ENCODE measurements around the gene EFCAB8.

The EFCAB8 gene

DNA sequence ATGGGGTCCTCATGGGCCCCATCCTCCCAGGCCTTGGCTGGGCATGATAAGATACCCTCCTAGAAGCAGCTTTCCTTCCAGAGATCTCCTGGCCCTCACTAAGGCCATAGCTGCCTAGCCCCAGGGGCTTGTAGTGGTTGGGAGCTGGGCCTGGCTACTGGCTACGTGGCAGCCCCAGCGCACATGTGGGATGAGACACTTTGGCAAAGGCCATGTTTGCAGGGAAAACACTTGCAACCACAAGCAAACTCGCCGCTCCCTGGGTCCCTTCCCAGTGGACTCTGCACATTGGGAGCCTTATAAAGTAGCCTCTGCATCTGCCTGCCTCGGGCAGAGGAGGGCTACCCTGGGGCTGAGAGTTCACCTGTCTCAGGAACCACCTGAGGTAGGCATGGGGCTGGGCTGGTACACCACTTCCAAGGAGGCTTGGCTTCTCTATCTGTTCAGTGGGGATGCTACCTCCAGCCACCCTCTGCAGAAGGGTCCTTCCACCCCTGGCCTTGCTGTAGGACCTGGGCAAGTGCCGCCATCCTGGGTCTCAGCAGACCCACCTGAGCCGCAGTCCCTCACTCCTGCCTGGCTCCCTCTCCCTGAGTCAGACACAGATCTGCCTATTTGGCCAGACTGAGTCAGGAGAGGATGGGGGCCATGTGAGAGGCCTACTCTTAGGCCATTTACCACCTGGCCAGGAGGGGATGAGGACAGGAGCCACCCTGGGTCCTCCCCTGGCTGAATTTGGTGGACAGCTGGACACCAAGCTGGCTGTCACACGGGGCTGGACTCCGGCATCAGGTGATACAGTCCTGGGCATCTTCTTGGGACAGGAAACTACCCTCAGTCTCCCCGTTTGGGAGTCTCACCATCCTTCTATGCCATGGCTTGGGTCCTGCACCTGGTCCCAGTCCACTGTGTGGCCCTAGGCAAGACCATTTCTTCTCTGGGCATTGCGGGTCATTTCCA, 148.9 kb downstream of the EFCAB8 start, which contains the start of gene BPIFB2:
Gene BPIFB2 (plus strand): TSS at position 329 of the 960 bp plus-strand sequence. CDS start 871 bp downstream, outside the sequence.
- no peak for DNase-seq (ENCODE audit: low spot score)

DNA sequence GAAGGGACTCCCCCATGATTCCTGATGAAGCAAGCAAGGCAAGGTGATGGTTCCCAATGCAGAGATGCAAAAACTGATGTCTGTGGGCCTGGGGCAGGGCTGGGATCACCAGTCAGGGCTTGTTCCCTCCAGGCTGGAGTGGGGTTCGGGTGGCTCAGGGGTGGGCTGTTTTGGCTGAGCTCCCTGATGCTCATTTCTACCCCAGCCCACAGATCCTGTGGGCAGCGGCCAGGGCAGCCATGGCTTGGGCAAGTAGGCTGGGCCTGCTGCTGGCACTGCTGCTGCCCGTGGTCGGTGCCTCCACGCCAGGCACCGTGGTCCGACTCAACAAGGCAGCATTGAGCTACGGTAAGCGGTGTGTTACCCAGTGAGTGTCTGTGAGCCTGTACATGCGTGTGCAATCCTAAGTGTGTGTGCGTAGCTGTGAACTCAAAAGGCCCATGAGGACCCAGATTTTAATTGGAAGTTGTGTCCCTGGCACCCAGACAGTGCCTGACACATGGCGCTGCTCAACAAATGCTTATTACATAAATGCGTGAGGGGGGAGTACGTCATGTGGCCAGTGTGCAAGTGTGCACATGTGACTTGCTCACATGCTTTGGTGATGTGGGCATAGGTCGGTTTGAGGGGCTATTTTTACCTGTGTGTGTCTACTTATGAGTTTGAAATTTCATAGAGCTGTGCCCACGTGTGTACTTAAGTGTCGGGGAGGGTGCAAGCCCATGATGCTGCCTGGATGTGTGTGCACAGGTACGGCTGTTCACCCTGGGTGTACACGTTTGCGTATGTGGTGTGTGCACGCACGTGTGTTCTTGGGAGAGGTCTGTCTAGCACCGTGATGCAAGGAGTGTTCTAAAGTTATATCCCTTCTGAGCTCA, 149.9 kb downstream of the EFCAB8 start:
- no peak for DNase-seq (ENCODE audit: low spot score)

DNA sequence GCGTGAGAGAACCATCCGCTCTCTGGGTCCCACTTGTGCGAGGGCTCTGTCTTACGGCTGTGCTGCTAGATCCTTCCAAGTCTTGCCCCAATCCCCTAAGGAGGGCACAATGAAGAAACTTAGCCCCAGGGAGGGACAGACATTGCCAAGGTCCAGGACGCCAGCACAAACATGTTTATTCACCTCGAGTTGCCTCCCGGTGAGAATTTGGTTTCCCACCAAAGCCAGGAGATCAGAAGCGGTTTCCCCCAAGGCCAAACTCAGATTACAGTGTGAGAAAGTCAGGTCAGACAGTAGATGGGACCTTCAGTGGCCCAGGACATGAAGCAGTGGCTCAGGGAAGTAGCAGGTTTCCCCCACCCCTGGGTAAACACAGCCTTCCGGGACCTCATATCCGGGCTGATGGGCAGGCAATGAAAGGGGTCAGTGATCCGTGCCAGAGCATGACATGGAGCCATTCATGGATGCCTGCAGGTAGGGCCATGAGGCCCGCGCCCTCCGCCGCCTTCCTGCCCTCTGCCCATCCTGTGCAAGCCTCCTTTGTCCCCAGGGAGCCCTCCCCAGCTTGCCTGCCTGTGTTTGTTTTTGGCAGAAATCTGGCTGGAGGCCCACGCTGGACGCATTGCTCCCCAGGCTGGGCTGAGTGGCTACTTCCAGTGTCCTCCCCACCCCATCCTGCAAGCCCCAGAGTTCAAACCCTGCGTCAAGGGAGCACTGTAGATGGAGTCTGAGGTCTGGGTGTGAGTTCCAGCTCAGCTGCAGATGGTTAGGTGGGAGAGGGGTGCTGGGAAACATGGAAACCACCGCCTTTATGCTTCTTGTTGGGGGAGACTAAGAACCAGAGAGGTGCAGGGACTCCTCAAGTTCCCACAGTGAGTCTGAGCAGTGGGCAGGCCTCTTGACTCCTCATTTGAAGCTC, 150.8 kb downstream of the EFCAB8 start:
- peak; percentile 2 for DNase-seq (ENCODE audit: low spot score)

DNA sequence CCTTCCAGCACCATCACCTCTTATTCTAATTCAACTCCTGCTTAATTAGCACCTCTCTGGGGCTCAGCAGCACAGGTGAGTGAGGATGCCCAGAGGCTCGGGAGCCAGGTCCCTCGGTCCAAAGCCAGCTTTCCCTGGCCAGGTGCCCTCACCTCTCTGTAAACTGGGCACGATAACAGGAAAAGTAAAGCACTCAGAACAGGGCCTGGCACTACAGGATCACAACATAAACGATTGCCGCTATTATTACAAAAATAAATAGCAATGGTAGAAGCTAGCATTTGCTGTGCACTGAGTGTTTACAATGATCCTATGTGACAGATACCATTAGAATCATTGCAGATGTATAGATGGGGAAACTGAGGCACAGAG, 151.4 kb downstream of the EFCAB8 start:
- no peak for DNase-seq (ENCODE audit: low spot score)

DNA sequence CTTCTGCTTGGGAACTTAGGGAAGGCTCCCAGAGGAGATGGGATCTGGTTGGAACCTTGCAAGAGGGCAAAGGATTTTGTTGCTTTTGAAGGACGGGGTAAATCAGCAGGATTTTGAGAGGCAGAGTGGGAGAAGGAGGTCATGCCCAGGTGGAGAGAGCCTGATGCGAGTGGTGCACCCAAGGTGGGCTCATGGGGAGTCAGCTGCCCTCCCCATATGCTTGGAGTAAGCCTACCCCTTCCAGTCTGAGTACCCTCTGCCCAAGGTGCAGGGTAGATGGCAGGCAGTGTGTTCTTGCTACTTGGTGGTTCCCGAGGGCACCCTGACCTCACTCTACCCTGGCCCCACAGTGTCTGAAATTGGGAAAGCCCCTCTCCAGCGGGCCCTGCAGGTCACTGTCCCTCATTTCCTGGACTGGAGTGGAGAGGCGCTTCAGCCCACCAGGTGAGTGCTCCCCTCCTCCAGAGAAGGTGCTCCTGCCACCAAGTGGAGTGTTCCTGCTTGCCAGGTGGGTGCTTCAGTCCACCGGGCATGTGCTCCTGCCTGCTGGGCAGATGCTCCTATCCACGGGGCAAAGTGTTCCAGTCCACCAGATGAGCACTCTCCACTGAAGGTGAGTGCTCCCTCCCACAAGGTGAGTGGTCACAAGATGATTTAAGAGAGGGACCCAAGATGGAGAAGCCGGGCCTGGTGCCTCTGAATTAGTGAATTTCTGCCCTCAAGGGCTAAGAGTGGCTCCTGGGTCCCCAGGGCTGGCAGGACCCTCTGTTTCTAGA, 152.1 kb downstream of the EFCAB8 start:
- DNase-seq (ENCODE audit: low spot score), result no peak

Data from kidney capillary endothelial cell (primary cell).